ENCODE results near the gene HAGHL. TPM values are rescaled to one million over a fixed set of nuclear protein-coding genes. Genes with fewer than 3 reads are reported as not detected.
"Not testable (repeated sequence)": the region's sequence is repeated elsewhere in the genome, so short reads cannot be mapped to it uniquely, and the experiment has no call there.

Gene HAGHL
- total RNA-seq, 2 experiments from 2014 or later = 22.9 to 24.4 TPM

GRCh38 chr16:710500-711075 lies 16.3 kb upstream of the HAGHL start:
- Mint-ChIP-seq H3K4me3 (no peak overlapping the region), H3K27ac (no peak overlapping the region), H3K36me3 (no peaks in the 10 kb centered on the region), H3K4me1 (peaks cover 5% of the 10 kb centered on the region), H3K27me3 (peaks cover 62% of the 10 kb centered on the region), H3K9me3 (no peaks in the 10 kb centered on the region)
- no peak for DNase-seq

GRCh38 chr16:711084-711483 lies 15.8 kb upstream of the HAGHL start:
- no peak overlapping the region for H3K27ac Mint-ChIP-seq
- peaks cover 62% of the 10 kb centered on the region for H3K27me3 Mint-ChIP-seq
- H3K9me3 Mint-ChIP-seq = no peaks in the 10 kb centered on the region
- no peak overlapping the region for H3K4me3 Mint-ChIP-seq
- peaks cover 5% of the 10 kb centered on the region for H3K4me1 Mint-ChIP-seq
- H3K36me3 Mint-ChIP-seq = no peaks in the 10 kb centered on the region
- DNase-seq = no peak

GRCh38 chr16:711548-712320 lies 15.2 kb upstream of the HAGHL start:
- Mint-ChIP-seq H3K27me3 (peaks cover 55% of the 10 kb centered on the region), H3K27ac (no peak overlapping the region), H3K4me1 (peaks cover 3% of the 10 kb centered on the region), H3K4me3 (no peak overlapping the region), H3K9me3 (no peaks in the 10 kb centered on the region), H3K36me3 (no peaks in the 10 kb centered on the region)
- DNase-seq = peak; percentile 84

- H3K36me3 Mint-ChIP-seq, H3K4me1 Mint-ChIP-seq, H3K9me3 Mint-ChIP-seq, H3K4me3 Mint-ChIP-seq, H3K27ac Mint-ChIP-seq: not testable (repeated sequence)
- DNase-seq = peak; percentile 62
- peaks cover 44% of the 10 kb centered on the region for H3K27me3 Mint-ChIP-seq
These were observed 14.1 kb upstream of the HAGHL start for GRCh38 chr16:712740-713250.

- no peak for DNase-seq
- Mint-ChIP-seq H3K4me1 (peaks cover 11% of the 10 kb centered on the region), H3K27ac (no peak overlapping the region), H3K27me3 (peaks cover 32% of the 10 kb centered on the region), H3K36me3 (no peaks in the 10 kb centered on the region), H3K4me3 (no peak overlapping the region), H3K9me3 (no peaks in the 10 kb centered on the region)
These were observed 12.8 kb upstream of the HAGHL start for GRCh38 chr16:714079-714478.

- Mint-ChIP-seq H3K4me1 (peaks cover 15% of the 10 kb centered on the region), H3K36me3 (no peaks in the 10 kb centered on the region), H3K4me3 (peak within 1 kb of the TSS; percentile 72), H3K27ac (no peak within 1 kb of the TSS), H3K27me3 (peaks cover 24% of the 10 kb centered on the region), H3K9me3 (no peaks in the 10 kb centered on the region)
- DNase-seq = peak; percentile 96
These were observed 12.1 kb upstream of the HAGHL start, which contains the start of gene METRN for GRCh38 chr16:714558-715476. Gene METRN (plus strand): TSS chr16:715118. CDS start chr16:715290, 172 bp downstream.

- peaks cover 16% of the 10 kb centered on the region for H3K27me3 Mint-ChIP-seq
- no peaks in the 10 kb centered on the region for H3K9me3 Mint-ChIP-seq
- peak overlapping the region; percentile 72 for H3K4me3 Mint-ChIP-seq
- peaks cover 20% of the 10 kb centered on the region for H3K4me1 Mint-ChIP-seq
- peak; percentile 42 for DNase-seq
- H3K27ac Mint-ChIP-seq = no peak overlapping the region
- no peaks in the 10 kb centered on the region for H3K36me3 Mint-ChIP-seq
These were observed 11.3 kb upstream of the HAGHL start for GRCh38 chr16:715477-716199.

GRCh38 chr16:716200-716568 lies 10.7 kb upstream of the HAGHL start:
- Mint-ChIP-seq H3K36me3 (no peaks in the 10 kb centered on the region), H3K9me3 (no peaks in the 10 kb centered on the region), H3K27ac (no peak overlapping the region)

GRCh38 chr16:716768-717325 lies 10.1 kb upstream of the HAGHL start:
- no peak for DNase-seq
- no peak overlapping the region for H3K27ac Mint-ChIP-seq
- peaks cover 20% of the 10 kb centered on the region for H3K4me1 Mint-ChIP-seq
- H3K9me3 Mint-ChIP-seq = no peaks in the 10 kb centered on the region
- peaks cover 11% of the 10 kb centered on the region for H3K27me3 Mint-ChIP-seq
- no peaks in the 10 kb centered on the region for H3K36me3 Mint-ChIP-seq
- H3K4me3 Mint-ChIP-seq = no peak overlapping the region

More at GRCh38 chr16:716200-716568, 10.7 kb upstream of the HAGHL start:
- peaks cover 20% of the 10 kb centered on the region for H3K4me1 Mint-ChIP-seq
- H3K4me3 Mint-ChIP-seq = peak overlapping the region; percentile 72
- peaks cover 13% of the 10 kb centered on the region for H3K27me3 Mint-ChIP-seq
- no peak for DNase-seq

- DNase-seq = no peak
- Mint-ChIP-seq H3K4me3 (no peak overlapping the region), H3K36me3 (no peaks in the 10 kb centered on the region), H3K27ac (no peak overlapping the region), H3K27me3 (peaks cover 9% of the 10 kb centered on the region), H3K4me1 (peaks cover 20% of the 10 kb centered on the region), H3K9me3 (no peaks in the 10 kb centered on the region)
These were observed 9.3 kb upstream of the HAGHL start for GRCh38 chr16:717450-718245.

- no peaks in the 10 kb centered on the region for H3K9me3 Mint-ChIP-seq
- peaks cover 20% of the 10 kb centered on the region for H3K4me1 Mint-ChIP-seq
- peaks cover 4% of the 10 kb centered on the region for H3K27me3 Mint-ChIP-seq
- no peak overlapping the region for H3K27ac Mint-ChIP-seq
- no peak overlapping the region for H3K4me3 Mint-ChIP-seq
- H3K36me3 Mint-ChIP-seq = no peaks in the 10 kb centered on the region
- DNase-seq = no peak
These were observed 8.5 kb upstream of the HAGHL start for GRCh38 chr16:718389-718788.

GRCh38 chr16:718922-719321 lies 8.0 kb upstream of the HAGHL start:
- peak overlapping the region; percentile 62 for H3K27ac Mint-ChIP-seq
- no peaks in the 10 kb centered on the region for H3K36me3 Mint-ChIP-seq
- no peaks in the 10 kb centered on the region for H3K9me3 Mint-ChIP-seq
- H3K4me1 Mint-ChIP-seq = peaks cover 20% of the 10 kb centered on the region
- no peak for DNase-seq
- H3K27me3 Mint-ChIP-seq = peaks cover 3% of the 10 kb centered on the region
- H3K4me3 Mint-ChIP-seq = peak overlapping the region; percentile 68

GRCh38 chr16:719815-720446 lies 7.0 kb upstream of the HAGHL start:
- Mint-ChIP-seq H3K4me1 (peaks cover 17% of the 10 kb centered on the region), H3K27ac (peak overlapping the region; percentile 84), H3K36me3 (no peaks in the 10 kb centered on the region), H3K4me3 (peak overlapping the region; percentile 87), H3K9me3 (no peaks in the 10 kb centered on the region), H3K27me3 (no peaks in the 10 kb centered on the region)
- peak; percentile 42 for DNase-seq

Measured in activated naive CD8-positive, alpha-beta T cell treated with anti-CD3 and anti-CD28 coated beads for 36 hours (primary cell).